Endothelial cell of umbilical vein (primary cell): ENCODE results near the gene RMDN2.

ENCODE experiments used
- CTCF ChIP-seq, 2 donors: IDR thresholded peaks; 1 replicate in 1 of 2; 2 replicates in 1 of 2; pipeline ENCODE4 v1.5.1; 2011; ENCODE audit warnings: low read length in 2 of 2, mild to moderate bottlenecking in 2 of 2, moderate library complexity in 2 of 2, control low read depth in 1 of 2, inconsistent platforms in 1 of 2, low read depth in 1 of 2; ENCODE audit not compliant: insufficient read depth in 1 of 2; ENCODE audit errors: extremely low read depth in 1 of 2
- EZH2 ChIP-seq: IDR thresholded peaks from 2 replicates; pipeline ENCODE4 v1.6.1; 2012; ENCODE audit warnings: borderline replicate concordance, low read depth, mild to moderate bottlenecking, moderate library complexity, low read length, inconsistent platforms; ENCODE audit not compliant: severe bottlenecking
- FOS ChIP-seq: IDR thresholded peaks from 2 replicates; pipeline ENCODE4 v1.6.1; 2011; ENCODE audit warnings: mild to moderate bottlenecking, low read length, moderate library complexity, borderline replicate concordance; ENCODE audit not compliant: insufficient read depth
- GATA2 ChIP-seq: IDR thresholded peaks from 2 replicates; pipeline ENCODE4 v1.7.0; 2011; ENCODE audit warnings: low read depth, mild to moderate bottlenecking, moderate library complexity, mixed read lengths, low read length; ENCODE audit not compliant: insufficient read length, insufficient read depth
- JUN ChIP-seq: IDR thresholded peaks from 2 replicates; pipeline ENCODE4 v1.6.1; 2011; ENCODE audit warnings: borderline replicate concordance, low read depth; ENCODE audit not compliant: insufficient read length, insufficient read depth
- MAX ChIP-seq: IDR thresholded peaks from 2 replicates; pipeline ENCODE4 v1.6.1; 2011; ENCODE audit not compliant: insufficient read depth, insufficient read length
- POLR2A ChIP-seq: IDR thresholded peaks from 2 replicates; pipeline ENCODE4 v1.6.1; 2012; ENCODE audit warnings: low read depth, mild to moderate bottlenecking, control low read depth, low read length
- POLR2AphosphoS5 ChIP-seq: IDR thresholded peaks from 2 replicates; pipeline ENCODE4 v1.6.1; 2012; ENCODE audit warnings: low read depth, mild to moderate bottlenecking, control low read depth, low read length, moderate library complexity; ENCODE audit not compliant: insufficient read depth

GRCh38 chr2:37904425-37904824 lies 20.7 kb upstream of the RMDN2 start:
- TF ChIP-seq CTCF (IDR thresholded peaks at IDR 0.05; ENCODE audit: extremely low read depth in 1 of 2, insufficient read depth in 1 of 2, low read depth in 1 of 2, low read length in 2 of 2) = no peak
- TF ChIP-seq EZH2 = no peak
- no peak for TF ChIP-seq POLR2A
- TF ChIP-seq POLR2AphosphoS5 = no peak
- no peak for TF ChIP-seq FOS
- no peak for TF ChIP-seq JUN
- TF ChIP-seq MAX = no peak
- TF ChIP-seq GATA2 = no peak
